GM18951 (cell line): Measurements from ENCODE around the gene GNAS.
"Not testable (repeated sequence)": the region's sequence is repeated elsewhere in the genome, so short reads cannot be mapped to it uniquely, and the experiment has no call there.

ENCODE experiments used
- POLR2A ChIP-seq: IDR thresholded peaks from 4 replicates; pipeline ENCODE4 v1.6.1; 2011; ENCODE audit warnings: mild to moderate bottlenecking; ENCODE audit not compliant: insufficient read length, insufficient read depth; ENCODE audit errors: extremely low read depth
- in situ Hi-C: fragments of 300-500 bp; cut with MboI; formaldehyde crosslinking; loops from one replicate; pipeline ENCODE4 v1.12.0; 2022; ENCODE audit warnings: low sequenced_read_pairs, mixed read lengths, inconsistent platforms; ENCODE audit not compliant: unreplicated experiment

The GNAS gene

DNA sequence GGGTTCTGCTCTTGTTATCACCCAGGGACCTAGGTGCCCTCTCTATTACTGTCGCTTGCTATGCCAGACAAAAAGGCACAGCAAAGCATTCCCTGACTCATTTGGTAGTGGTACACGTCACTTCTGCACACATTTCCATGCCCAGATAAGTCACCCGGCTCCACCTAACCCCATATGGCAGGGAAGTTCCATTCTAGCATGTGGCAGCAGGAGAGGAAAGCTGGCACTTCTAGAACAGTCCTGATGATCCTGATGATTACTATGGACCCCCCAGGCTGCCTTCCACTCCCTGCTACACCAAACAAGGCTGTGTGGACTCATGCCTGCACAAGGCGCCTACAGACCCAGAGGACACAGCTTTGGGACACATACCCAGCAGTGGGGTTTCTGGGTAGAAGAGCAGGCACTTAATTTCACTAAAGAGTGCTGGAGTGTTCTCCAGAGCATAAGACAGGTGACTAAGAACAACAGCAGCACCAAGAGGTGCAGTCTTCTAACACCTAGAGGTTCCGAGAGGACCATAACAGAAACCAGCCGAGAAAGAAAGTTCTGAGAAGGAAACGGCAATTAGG lies 75.1 kb downstream of the GNAS start:
- no peak for TF ChIP-seq POLR2A
- in situ Hi-C loops: no loop called here

GRCh38 chr20:58930496-58930895 lies 78.0 kb downstream of the GNAS start:
- in situ Hi-C loops: no loop called here

GRCh38 chr20:58932170-58932569 lies 79.7 kb downstream of the GNAS start:
- TF ChIP-seq POLR2A: no peak
- in situ Hi-C loops: no loop called here

More at GRCh38 chr20:58930496-58930895, 78.0 kb downstream of the GNAS start:
- no peak for TF ChIP-seq POLR2A

- TF ChIP-seq POLR2A: no peak
- in situ Hi-C loops: no loop called here
Observed at GRCh38 chr20:58938078-58938477, 85.6 kb downstream of the GNAS start.

- TF ChIP-seq POLR2A: no peak
- in situ Hi-C loops: no loop called here
Observed at GRCh38 chr20:58938541-58938940, 86.0 kb downstream of the GNAS start.

DNA sequence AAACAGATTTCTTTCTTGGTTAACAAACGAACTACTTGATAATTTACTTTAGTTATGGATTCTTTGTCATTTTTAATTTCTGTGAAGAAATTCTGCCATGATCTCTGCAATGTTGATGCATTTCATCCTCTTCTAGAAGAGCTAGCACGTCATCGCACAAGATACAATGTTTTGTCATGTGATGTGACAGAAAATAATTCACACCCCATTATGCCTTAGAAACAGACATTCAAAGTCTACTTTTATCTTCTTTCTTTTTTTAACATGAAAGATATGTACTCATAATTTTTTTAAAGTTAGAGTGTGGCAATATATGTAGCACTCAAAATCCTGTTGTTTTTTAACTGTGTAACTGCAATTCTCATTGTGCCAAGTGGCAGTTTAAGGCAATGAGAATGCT lies 89.0 kb downstream of the GNAS start:
- in situ Hi-C loops: no loop called here
- no peak for TF ChIP-seq POLR2A

DNA sequence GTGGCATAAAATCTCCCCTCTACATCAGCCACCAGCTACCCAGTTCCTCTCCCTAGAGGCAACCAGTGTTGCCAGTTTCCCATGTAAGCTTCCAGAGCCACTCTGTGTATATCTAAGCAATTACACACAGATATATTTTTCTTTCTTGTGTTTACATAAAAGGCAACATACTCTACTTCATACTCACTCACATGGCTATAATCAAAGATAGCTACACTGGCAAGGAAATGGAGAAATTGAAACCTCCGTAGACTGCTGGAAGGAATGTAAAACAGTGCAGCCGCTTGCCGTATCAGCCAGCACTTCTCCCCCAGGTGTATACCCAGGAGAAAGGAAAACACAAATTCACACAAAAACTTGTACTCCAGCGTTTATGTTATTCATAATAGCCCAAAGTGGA lies 90.0 kb downstream of the GNAS start:
- no peak for TF ChIP-seq POLR2A
- in situ Hi-C loops: no loop called here

- no peak for TF ChIP-seq POLR2A
- in situ Hi-C loops: no loop called here
Observed at GRCh38 chr20:58944610-58945009, 92.1 kb downstream of the GNAS start.

GRCh38 chr20:58945965-58946631 lies 93.6 kb downstream of the GNAS start:
- in situ Hi-C loops: no loop called here
- no peak for TF ChIP-seq POLR2A

GRCh38 chr20:58947797-58948388 lies 95.4 kb downstream of the GNAS start:
- in situ Hi-C loops: not testable (repeated sequence)

GRCh38 chr20:58950603-58951002 lies 98.1 kb downstream of the GNAS start:
- in situ Hi-C loops: no loop called here
- no peak for TF ChIP-seq POLR2A

DNA sequence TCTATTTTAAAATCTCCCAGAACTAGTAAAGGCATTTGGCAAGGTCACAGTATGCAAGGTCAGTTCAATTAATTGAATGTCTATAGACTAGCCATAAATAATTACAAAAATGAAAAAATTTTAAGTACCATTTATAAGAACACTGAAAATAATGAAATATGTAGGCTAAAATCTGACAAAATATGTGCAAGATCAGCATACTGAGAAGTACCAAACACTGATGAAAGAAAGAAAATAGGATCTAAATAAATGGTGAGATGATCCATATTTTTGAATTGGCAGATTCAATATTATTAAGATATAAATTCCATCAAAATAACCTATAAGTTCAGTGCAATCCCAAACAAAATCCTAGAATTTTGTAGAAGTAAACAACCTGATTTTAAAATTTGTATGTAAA lies 100.5 kb downstream of the GNAS start:
- in situ Hi-C loops: no loop called here

DNA sequence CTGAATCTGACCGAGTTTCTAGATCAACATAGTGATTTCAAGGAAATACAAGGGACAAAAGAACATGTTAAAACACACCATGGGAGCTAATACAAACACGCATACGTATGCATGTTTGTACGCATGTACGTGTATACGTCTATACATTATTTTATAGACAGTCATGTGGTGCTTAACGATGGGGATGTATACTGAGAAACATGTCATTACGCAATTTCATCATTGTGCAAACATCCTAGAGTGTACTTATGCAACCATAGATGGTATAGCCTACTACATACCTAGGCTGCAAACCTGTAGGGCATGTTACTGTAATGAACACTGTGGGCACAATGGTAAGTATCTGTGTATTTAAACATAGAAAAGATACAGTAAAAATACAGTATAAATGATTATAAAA lies 103.6 kb downstream of the GNAS start:
- TF ChIP-seq POLR2A: no peak
- in situ Hi-C loops: no loop called here

More for the DNA sequence above, 100.5 kb downstream of the GNAS start:
- no peak for TF ChIP-seq POLR2A

DNA sequence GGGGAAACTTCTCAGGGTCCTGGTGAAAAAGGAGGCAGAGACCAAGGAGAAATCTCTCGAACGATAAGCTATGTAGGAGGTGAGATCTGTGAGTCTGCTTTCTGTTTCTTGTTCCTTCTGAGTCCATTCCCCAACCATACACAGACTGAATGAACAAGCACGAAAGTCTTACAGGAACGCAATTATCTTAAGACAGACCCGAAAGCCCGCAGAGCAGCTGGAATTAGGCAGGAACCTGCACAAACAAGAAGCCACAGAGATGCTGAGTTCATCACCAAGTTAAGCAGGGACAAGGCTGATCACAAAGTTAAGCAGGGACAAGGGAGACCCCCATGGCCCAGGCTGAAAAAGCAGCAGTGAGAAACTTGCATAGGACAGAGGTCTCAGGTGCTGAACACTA lies 107.1 kb downstream of the GNAS start:
- no peak for TF ChIP-seq POLR2A
- in situ Hi-C loops: no loop called here
